NOMO-1 treated with DMSO at 0.1 percent for 48 hours (cell line): ENCODE data around the gene FABP6.
A peak's percentile ranks its signal among the peaks of the same experiment; 100 is the strongest.
"Not testable (repeated sequence)": the region's sequence is repeated elsewhere in the genome, so short reads cannot be mapped to it uniquely, and the experiment has no call there.

Source experiments
- DNase-seq: peaks from one replicate; lab custom pipeline; 2025; ENCODE audit not compliant: unreplicated experiment; lab: John Stamatoyannopoulos, UW

The FABP6 gene

GRCh38 chr5:160229190-160229742 is at the start of gene FABP6:
Gene FABP6, plus strand, starts transcription at chr5:160229506. Its CDS starts 52 bp downstream, at chr5:160229558.
- no peak for DNase-seq

GRCh38 chr5:160180931-160181330 is 48.4 kb upstream of the FABP6 start:
- DNase-seq = no peak

GRCh38 chr5:160181965-160182622 is 47.2 kb upstream of the FABP6 start:
- no peak for DNase-seq

GRCh38 chr5:160183075-160183474 is 46.2 kb upstream of the FABP6 start:
- DNase-seq = no peak

- DNase-seq = peak; percentile 34
These were observed 43.5 kb upstream of the FABP6 start for GRCh38 chr5:160185626-160186360.

GRCh38 chr5:160186480-160186879 is 42.8 kb upstream of the FABP6 start:
- DNase-seq = no peak

- DNase-seq = no peak
These were observed 42.2 kb upstream of the FABP6 start for GRCh38 chr5:160187091-160187490.

- DNase-seq = peak; percentile 23
These were observed 40.9 kb upstream of the FABP6 start for GRCh38 chr5:160188141-160189015.

GRCh38 chr5:160192424-160192823 is 36.9 kb upstream of the FABP6 start:
- DNase-seq = no peak

- DNase-seq = not testable (repeated sequence)
These were observed 36.2 kb upstream of the FABP6 start for GRCh38 chr5:160193076-160193475.

GRCh38 chr5:160193790-160194189 is 35.5 kb upstream of the FABP6 start:
- not testable (repeated sequence) for DNase-seq

- no peak for DNase-seq
These were observed 31.8 kb upstream of the FABP6 start for GRCh38 chr5:160197341-160198144.

- DNase-seq = no peak
These were observed 31.2 kb upstream of the FABP6 start for GRCh38 chr5:160198146-160198545.

GRCh38 chr5:160198841-160199409 is 30.4 kb upstream of the FABP6 start:
- DNase-seq = no peak

GRCh38 chr5:160199410-160199911 is 29.8 kb upstream of the FABP6 start:
- DNase-seq = peak; percentile 40

GRCh38 chr5:160207061-160207460 is 22.2 kb upstream of the FABP6 start:
- DNase-seq = no peak

GRCh38 chr5:160209917-160210316 is 19.4 kb upstream of the FABP6 start:
- no peak for DNase-seq

GRCh38 chr5:160210606-160211005 is 18.7 kb upstream of the FABP6 start:
- DNase-seq = no peak

GRCh38 chr5:160211352-160211751 is 18.0 kb upstream of the FABP6 start:
- no peak for DNase-seq

GRCh38 chr5:160213537-160213936 is 15.8 kb upstream of the FABP6 start:
- no peak for DNase-seq
